ENCODE measurements around the gene PMF1. TPM values are rescaled to one million over a fixed set of nuclear protein-coding genes. Genes with fewer than 3 reads are reported as not detected.

Gene PMF1
- total RNA-seq, 1 donor from 2014 or later = 47.1 TPM

DNA sequence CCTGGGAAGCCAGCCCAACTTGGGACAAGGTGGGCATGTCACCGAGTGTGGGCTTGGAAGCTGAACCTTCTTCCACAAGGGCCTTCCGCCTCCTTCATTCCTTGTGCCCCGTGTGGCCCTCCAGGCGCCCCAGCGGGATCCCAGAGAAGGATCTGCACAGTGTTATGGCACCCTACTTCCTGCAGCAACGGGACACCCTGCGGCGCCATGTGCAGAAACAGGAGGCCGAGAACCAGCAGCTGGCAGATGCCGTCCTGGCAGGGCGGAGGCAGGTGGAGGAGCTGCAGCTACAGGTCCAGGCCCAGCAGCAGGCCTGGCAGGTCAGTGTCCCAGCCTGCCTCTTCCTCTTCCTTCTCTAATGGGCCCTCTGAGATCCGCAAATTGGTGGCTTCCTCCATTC lies 23.4 kb downstream of the PMF1 start:
- DNase-seq (ENCODE audit: low read depth) = no peak

DNA sequence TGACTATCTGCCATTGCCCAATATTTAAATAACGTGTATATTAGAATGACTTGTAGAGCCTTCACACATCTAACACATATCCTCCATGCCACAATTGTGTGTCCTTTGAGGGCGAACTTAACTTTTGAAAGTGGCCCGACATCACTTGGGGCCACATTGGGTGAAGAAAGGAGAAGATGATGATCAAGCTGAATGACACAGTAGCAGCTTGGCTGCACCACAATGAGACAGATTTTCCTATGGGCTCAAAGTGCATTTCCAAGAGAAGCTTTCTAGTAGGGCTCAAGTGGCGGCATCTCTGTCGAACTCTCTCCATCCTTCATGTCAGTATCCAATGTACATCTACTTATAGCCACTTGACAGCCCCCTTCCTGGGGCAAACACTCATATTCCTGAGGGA lies 25.4 kb downstream of the PMF1 start:
- DNase-seq (ENCODE audit: low read depth) = no peak

GRCh38 chr1:156241311-156241811 lies 28.6 kb downstream of the PMF1 start:
- no peak for DNase-seq (ENCODE audit: low read depth)

GRCh38 chr1:156241926-156242325 lies 29.1 kb downstream of the PMF1 start, which contains the start of gene BGLAP:
BGLAP (plus strand) TSS chr1:156242184; CDS start chr1:156242232, 48 bp downstream.
- DNase-seq (ENCODE audit: low read depth) = no peak

DNA sequence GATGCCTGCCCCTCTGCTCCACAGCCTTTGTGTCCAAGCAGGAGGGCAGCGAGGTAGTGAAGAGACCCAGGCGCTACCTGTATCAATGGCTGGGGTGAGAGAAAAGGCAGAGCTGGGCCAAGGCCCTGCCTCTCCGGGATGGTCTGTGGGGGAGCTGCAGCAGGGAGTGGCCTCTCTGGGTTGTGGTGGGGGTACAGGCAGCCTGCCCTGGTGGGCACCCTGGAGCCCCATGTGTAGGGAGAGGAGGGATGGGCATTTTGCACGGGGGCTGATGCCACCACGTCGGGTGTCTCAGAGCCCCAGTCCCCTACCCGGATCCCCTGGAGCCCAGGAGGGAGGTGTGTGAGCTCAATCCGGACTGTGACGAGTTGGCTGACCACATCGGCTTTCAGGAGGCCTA lies 29.9 kb downstream of the PMF1 start:
- DNase-seq (ENCODE audit: low read depth) = no peak

GRCh38 chr1:156244126-156244525 lies 31.3 kb downstream of the PMF1 start:
- no peak for DNase-seq (ENCODE audit: low read depth)

DNA sequence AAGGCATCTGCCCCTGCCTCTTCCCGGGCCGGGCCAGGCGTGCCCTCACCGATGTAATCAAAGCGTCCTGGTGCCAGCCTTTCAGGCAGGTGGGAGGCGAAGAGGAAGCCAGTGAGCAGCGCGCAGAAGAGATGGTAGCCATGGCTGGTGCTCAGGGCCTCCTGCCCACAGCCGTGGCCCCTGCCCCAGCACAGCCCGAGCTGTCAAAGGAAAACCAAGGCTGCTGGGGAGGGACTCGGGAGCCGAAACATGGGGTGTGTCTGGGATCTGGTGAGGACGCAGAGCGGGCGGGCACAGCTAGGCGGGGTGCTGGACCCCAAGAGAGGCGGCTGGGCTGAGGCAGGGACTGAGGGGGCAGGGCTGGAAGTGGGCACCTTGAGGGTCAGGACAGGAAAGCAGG lies 31.9 kb downstream of the PMF1 start:
- no peak for DNase-seq (ENCODE audit: low read depth)

DNA sequence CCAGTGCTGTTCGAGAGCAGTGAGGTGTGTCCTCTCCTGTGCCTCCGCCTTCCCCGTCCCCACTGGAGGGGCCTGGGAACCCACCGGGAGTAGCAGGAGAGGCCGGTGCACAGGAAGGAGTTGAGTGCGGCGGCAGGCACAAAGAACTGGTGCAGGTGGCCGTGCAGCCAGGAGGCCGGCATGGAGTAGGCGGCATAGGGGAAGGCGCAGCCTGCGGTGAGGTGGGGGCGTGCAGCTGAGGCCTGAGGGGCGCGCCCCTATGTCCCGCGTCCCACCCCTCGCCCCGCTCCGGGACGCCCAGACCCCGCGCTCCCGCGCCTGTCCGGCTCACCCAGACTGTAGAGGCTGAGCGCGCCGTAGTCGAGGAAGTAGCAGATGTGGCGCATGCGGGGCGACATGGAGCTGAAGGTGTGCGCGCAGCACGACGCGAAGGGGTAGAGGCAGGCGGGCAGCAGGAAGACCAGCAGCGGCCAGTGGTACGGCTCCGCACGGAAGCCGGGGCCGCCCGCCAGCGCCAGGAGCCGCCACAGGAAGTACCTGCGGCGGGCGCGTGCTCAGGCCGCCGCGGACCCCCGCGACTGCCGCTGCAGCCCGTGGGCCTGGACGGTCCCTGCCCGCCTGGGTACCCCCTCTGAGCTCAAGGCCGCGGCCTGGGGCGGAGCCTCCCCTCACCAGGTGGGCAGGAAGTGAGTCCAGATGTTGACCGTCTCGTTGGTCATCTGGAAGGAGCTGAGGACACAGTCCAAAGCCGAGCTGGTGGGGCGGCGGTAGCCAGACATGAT lies 32.8 kb downstream of the PMF1 start:
- no peak for DNase-seq (ENCODE audit: low read depth)

- no peak for DNase-seq (ENCODE audit: low read depth)
Observed at GRCh38 chr1:156246241-156246780, 33.5 kb downstream of the PMF1 start.

- no peak for DNase-seq (ENCODE audit: low read depth)
Observed at GRCh38 chr1:156246781-156247459, 34.1 kb downstream of the PMF1 start.

GRCh38 chr1:156247460-156248322 lies 34.9 kb downstream of the PMF1 start, which contains the start of gene PAQR6:
PAQR6 (minus strand) TSS chr1:156248056; CDS start chr1:156246731, 1,325 bp downstream.
- no peak for DNase-seq (ENCODE audit: low read depth)

GRCh38 chr1:156248323-156248683 lies 35.5 kb downstream of the PMF1 start:
- no peak for DNase-seq (ENCODE audit: low read depth)

DNA sequence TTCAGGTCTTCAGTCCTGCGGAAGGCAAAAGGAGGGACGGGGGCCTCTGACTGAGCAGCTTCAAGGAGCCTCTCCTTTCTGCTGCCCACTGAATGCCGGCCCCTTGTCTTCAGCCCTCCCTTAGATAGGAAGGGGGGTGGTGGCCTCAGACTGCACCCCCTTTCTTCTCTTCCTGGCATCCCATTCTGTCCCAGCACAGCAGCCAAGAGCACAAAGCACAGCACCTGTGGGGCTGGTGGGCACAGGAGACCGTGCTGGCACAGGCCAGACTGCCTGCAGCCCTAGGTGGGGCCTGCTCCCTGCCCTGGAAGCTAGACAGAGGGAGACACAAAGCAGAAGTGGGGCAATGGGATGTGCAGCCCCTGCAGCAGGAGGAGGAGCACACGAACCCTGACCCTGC lies 36.8 kb downstream of the PMF1 start:
- no peak for DNase-seq (ENCODE audit: low read depth)

GRCh38 chr1:156251527-156251926 lies 38.7 kb downstream of the PMF1 start:
- DNase-seq (ENCODE audit: low read depth) = no peak

- no peak for DNase-seq (ENCODE audit: low read depth)
Observed at GRCh38 chr1:156253634-156254033, 40.8 kb downstream of the PMF1 start.

- no peak for DNase-seq (ENCODE audit: low read depth)
Observed at GRCh38 chr1:156257711-156258110, 44.9 kb downstream of the PMF1 start.

DNA sequence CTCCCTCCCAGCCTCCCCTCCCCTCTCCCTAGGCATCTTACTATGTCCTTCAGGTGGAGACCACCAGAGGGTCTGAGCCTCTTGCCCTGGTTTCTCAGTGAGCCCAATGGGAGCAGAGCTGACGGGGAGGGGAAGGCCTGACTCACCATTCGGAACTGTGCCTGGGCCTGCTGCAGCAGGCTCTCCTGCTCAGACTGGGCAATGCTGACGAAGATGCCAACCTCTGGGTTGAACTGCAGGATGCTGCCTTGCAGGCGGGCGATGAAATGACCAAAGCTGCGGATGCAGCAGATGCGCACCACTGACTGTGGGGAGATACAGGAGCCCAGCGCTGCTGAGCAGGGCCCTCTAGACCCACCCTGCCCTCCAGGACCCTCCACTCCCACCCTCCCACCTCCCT lies 46.1 kb downstream of the PMF1 start:
- DNase-seq (ENCODE audit: low read depth) = no peak

DNA sequence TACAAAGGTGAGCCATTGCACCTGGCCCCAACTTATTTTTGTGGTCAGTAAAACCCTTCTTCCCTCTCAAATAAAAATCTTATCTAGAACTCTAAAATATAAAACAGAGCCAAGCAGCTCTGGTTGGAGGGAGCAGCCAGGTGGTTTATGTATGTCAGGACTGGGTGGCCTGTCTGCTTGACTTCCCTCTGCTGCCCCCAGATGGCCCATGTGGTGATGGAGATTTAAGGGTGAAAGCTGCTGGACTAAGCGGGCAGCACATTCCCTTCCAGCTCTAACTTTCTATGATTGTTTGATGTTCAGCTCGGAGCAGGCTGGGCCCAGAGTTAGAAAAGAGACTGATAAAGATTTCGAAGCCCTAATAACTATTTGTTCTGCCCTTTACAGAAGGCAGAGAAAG lies 47.0 kb downstream of the PMF1 start:
- no peak for DNase-seq (ENCODE audit: low read depth)

DNA sequence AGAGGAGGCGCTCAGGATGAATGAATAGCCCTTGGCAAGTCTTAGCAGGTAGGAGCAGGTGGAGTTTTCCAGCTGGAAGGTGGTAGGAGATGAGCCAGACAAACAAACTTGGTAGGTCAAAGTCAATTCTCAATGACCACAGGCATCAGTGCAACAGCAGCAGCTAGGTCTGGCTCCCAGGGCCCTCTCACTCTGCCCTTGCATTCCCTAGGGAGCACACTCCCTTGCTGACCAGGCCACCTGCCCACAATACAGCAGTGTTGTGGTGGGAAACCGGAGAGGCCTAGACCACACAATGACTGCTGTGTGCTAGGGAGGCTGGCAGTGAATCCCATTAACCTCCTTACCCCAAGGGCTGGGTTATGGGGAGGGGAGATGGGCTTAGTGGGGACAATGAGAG lies 48.1 kb downstream of the PMF1 start:
- no peak for DNase-seq (ENCODE audit: low read depth)

- peak; percentile 9 for DNase-seq (ENCODE audit: low read depth)
Observed at GRCh38 chr1:156262461-156263287, 49.9 kb downstream of the PMF1 start.

DNA sequence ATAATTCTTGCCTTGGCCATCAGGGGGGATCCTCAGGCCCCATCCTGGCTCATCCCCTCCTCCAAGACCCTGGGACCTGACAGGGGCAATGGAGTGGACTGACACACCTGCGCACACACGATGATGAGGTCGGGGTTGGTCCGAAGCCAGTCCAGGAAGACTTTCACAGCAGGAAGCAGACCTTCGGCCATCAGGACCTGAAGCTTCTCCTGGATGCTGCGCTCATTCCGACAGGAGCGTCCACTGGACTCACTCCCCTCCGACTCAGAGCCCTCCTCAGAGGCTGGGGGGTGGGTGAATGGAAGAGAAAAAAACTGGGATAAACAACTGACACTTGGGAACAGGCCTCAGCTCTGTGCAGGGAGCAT lies 50.5 kb downstream of the PMF1 start:
- DNase-seq (ENCODE audit: low read depth) = no peak

All from renal cortical epithelial cell (primary cell).